NCI-H1105 (cell line): Measurements from ENCODE around the gene WDR7.

Experiments used
- DNase-seq: peaks from one replicate; lab custom pipeline; 2025; lab: John Stamatoyannopoulos, UW

Gene WDR7

DNA sequence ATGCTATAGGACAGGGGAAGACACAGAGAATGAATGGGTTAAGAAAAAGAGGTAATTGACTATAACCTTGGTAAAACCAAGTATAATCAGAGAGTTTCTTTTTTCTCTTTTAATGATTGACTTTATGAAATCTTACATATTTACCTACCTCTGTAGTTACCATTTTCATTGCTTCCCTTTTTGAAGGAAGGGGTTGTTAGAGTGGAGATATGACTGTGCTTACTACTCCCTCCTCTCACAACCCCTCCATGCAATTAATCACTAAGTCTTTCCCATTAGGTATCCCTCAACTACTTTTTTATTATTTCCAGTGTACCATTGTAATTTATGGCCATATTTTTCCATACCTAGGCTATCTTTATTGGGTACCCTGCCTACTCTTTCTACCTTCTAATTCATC, 71.4 kb downstream of the WDR7 start:
- no peak for DNase-seq

DNA sequence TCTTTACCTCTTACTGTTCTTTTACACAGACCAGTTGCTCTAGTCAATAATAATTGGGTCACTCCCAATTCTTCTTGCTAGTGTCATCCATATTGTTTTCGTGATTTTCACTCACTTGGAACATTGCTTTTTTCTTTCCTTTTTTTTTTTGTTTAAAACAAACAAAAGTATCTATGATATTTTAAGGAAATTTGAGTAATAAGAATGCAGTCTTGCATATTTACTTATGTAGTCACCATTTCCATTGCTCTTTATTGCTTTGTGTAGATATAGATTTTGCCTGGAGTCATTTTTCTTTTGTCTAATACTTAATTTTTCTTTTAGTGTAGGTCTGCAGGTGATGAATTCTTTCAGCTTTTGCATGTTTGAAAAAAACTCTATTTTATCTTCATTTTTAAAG, 71.9 kb downstream of the WDR7 start:
- no peak for DNase-seq

DNA sequence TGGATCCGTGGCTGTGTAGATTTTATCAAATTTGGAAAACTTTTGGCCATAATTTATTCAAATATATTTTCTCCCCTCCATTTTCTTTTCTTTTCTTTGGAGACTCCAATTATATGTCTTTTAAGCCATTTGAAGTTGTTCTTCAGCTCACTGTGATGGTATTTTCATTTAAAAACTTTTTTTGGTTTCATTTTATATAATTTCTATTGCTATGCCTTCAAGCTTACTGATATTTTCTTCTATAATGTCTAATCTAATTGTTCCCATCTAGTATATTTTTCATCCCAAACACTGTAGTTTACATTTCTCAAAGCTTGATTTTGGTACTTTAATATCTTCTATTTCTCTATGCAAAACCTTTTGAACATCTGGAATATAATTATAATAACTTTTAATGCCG, 72.5 kb downstream of the WDR7 start:
- no peak for DNase-seq

DNA sequence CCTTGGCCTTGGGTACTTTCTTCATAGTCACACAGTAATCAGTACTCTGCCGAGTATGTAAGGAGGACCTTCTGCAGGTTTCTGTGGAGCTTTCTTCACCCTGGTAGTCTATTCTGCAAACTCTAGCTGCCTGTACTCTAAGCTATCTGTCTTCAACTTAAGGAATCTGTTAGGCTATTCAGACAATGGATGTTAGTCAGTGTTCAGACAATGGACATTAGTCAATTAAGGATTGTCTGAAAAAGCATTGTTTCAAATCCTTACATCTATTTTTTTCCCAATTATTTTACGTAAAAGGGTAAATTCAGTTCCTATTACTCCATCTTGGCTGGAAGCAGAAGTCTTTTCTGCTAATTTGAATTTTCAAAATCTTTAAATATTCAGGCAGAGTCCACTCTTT, 75.7 kb downstream of the WDR7 start:
- DNase-seq: no peak

DNA sequence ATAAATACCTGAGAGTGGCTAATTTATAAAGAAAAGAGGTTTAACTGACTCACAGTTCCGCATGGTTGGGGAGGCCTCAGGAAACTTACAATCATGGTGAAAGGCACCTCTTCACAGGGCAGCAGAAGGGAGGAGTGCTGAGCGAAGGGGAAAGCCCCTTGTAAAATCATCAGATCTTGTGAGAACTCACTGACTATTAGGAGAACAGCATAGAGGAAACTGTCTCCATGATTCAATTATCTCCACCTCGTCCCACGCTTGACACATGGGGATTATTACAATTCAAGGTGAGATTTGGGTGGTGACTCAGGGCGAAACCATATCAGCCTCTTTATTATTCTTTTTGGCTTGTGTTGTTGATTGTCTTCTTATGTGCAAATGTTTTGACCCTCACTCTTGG, 76.2 kb downstream of the WDR7 start:
- DNase-seq: no peak

DNA sequence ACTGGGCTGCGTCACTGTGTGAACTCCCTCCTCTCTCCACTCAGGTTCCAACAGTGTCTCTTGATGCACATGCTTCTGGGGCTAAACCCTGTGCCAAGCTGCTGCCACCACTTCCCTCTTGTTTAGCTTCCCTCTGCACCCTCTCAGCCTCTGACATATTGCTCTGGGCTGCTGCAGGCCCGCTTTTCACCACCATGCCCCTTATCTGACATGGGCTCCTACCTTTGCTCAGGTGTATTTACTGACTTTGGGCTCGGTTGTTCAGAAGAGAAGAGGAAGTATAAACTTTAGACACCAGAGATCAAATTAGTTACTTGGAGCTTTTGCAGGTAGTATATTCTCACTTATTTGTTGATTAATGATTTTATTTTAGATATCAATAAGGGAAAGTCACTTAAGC, 77.6 kb downstream of the WDR7 start:
- DNase-seq: no peak

DNA sequence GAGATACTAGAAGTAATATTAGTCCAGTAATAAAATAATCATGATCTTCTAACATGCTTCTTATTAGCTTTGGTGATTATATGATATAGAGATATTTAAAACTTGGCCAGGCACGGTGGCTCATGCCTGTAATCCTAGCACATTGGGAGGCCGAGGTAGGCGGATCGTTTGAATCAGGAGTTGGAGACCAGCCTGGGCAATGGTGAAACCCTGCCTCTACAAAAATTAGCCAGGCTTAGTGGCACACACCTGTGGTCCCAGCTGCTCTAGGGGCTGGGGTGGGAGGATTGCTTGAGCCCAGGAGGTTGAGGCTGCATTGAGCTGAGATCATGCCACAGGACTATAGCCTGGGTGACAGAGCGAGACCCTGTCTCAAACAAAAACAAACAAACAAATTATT, 87.0 kb downstream of the WDR7 start:
- DNase-seq: no peak

DNA sequence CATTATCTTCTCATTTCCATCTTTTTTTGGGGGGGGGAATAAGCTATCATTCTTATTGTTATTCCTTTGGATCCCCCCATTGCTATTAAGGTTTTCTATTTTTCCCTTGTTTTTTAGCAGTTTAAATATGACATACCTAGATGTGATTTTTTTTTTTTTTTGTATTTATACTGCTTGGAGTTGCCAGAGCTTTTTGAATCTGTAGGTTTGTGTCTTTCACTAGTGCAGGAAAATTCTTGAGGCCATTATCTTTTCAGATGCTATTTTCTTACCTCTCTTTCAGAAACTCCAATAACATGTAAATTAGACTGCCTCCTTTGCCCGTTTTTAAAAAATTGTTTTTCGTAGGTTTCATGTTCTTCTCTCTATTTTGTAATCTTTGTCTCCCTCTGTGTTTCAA, 88.6 kb downstream of the WDR7 start:
- DNase-seq: no peak

DNA sequence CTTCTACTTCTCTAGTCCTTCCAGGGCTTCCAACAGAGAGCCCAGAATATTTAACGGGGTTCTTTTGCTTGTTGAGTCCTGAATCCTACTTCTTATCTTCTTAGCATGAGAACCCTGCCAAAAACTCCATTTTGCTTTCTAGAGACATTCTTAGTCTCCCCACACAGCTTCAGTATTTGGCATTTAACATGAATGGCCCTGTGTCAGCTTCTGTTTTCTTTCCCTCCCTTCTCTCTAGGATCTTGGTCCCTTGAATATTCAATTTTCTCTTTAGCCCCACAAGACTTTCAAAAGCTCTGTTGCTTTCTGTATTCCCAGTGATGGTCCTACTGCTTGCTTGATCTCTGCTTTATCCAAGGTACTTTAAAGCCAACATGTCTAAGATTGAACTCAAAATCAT, 89.5 kb downstream of the WDR7 start:
- DNase-seq: no peak

DNA sequence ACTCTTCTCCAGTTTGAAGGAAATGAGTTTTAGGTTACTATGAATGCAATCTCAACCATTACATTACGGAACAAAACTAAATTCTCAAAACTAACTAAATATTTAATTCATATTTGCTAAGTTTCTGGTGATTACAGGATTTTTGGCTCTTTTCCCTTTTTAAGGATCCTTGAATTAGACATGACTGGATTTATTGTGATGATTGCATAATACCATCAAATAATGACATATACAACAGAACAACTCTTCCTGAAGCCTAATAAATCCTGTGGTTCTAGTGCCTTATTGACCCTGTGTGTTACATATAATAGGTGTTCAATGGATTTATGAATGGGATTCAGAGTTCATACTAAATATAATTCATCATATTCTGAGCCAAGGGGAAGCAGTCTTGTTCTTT, 90.5 kb downstream of the WDR7 start:
- DNase-seq: no peak

DNA sequence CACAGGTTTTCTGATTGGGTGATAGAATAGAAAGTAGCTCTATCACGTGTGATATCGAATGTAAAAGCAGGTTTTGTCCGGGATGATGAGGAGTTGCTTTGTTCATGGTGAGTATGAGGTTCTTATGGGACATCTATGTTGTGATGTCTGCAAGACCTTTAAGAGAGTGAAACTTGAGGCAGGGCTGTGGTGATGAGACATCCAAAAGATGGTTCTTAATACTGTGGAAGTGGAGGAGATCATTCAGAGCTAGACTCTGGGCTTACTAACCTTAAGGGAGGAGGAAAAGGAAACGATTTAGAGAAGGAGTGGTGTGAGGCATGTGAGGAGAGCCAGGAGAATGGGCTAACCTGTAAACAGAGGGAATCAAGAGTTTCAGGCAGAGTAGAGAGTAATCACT, 92.0 kb downstream of the WDR7 start:
- no peak for DNase-seq

DNA sequence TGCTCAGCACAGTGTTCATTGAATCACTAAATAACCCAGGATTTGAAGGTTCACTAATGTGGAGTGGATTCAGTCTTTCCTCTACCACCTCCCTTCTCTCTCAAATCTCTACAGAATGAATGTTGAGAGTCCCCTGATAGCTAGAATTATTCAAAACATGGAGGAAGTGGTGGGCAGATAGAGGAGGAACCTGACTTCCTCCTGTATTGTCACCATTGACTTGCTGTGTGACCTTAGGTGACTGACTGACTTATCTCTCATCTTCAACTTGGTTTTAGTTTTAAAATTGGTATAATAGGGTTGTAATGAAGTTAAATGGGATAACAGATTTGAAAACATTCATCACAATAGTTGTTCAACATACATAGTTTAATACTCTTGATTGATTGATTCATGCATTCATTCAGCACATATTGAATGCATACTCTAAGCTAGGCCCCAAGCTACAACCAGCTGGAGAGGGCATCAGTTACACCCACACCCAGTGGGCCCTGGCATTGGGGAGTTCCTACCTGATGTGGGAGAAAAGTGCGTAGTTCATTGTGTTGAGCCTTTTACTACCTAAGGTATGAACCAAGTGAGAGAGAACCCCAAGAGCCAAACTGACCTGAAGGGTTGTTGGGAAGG, 96.0 kb downstream of the WDR7 start:
- no peak for DNase-seq

DNA sequence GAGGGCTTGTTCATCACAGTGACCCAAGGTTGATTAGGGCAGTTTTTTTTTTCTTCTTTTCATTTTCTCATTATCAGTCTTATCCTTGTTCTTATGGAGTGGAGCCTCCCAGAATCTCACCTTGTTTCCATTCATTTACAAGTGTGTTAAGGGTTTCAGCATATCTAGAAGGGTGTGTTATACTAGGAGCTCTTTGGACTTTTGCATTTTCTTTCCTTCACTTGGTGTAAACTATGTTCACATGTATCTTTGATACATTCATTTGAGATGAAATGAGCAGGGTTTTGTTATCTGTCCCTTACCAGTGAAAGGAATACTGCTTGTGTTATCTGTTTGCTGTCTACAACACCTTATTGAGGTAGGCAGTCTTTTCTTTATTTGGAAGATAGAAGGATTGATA, 96.7 kb downstream of the WDR7 start:
- no peak for DNase-seq

DNA sequence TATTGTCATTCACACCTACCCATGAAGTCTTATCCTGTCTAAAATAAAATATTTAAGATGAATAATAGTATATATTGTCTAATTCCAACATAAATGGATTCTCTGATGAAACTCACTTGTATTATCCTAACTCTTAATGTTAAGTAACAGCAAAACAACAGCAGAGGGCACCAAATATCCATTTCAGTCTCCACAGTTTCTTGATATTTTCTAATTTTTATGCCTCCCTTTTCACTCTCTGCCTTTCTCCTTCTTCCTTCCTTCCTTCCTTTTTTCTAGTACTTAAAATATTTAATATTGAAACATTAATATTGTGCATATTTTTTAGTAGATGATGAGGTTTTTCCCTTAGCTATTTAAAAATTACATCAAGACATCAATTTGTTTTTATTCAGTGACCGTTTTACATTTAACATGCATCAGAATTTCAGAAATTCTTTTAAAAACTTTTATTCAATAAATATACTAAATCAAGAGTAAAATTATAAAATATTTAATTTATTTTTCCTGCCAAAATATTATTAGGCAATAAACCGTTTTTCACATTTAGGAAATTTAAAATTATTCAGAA, 97.6 kb downstream of the WDR7 start:
- peak; percentile 29 for DNase-seq

DNA sequence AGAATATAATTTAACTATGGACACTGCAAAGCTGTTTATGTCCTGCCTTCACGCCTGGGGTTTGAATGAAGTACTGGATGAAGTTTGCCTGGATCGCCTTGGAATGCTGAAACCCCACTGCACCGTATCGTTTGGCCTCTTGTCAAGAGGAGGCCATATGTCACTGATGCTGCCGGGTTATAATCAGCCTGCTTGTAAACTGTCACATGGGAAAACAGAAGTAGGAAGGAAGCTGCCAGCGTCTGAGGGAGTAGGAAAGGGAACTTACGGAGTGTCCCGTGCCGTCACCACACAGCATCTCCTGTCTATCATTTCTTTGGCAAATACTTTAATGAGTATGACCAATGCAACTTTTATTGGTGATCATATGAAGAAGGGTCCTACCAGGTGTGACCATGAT, 105.8 kb downstream of the WDR7 start:
- no peak for DNase-seq

DNA sequence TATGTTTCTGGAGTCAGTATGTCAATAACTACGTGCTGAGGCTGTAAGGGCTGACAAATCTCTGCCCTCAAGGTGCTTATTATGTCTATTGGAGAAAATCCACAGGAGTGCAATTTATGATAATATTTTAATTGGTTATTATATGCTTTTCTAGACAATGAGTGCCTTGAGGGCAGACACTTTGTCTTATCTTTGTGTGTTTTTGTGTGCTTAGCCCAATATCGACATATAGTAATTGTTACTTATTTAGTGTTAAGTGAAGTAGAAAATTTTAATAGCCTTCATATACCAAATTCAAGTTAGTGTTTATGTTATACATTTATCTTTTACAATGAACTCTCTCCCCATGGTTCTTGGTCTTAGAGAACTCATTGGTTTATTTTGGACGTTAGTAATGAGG, 118.9 kb downstream of the WDR7 start:
- no peak for DNase-seq

DNA sequence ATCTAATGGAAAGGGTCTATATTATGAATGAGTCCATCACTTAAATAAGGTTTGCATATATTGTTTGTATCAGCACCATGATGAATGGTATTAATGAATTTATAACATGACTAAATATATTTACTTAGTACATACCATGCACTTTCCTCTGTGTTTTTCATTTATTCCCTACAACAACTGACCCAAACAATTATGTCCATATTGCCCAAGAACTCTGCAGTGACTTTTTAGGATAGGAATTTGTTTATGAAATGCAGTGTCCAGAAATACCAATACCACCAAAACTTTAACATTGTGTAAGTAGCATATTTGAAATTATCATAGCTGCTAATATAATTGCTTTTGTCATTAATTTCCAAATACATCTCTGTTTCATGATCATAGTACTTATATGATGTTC, 119.7 kb downstream of the WDR7 start:
- no peak for DNase-seq

DNA sequence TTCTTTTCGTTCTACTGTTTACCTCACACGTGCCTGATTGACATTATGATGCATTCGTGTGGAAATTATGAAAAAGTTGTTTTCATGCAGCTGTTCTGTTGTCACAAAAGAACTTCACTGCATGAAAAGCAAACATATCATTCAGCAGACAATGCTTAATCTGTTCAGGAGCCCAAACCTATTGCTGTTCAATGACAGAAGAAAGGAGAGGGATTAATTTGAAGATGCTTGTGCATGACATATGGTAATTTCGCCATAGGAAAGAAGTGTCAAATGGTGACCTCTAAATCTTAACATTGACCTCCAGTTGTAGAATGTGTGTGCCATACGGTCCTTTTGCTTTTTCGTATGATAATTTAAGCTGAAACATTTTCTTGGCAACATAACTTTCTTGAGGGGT, 124.5 kb downstream of the WDR7 start:
- no peak for DNase-seq

DNA sequence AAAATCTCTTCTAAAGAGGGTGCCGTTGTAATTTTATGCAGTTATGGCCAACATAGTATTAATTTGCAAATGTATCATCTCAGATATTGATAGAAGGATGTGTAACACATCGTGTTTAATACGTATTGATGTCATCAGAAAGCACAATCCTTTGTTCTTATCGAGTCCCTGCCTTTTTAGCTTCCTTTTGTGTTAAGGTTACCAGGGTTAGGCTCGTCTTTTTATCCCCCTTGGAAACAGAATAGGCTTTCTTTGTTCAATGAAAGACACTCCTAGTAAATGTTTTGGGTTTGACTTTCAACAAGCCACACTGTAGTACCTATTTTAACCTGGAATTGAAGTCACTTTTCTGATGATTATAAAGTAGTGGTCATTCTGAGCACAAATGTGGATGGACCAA, 136.2 kb downstream of the WDR7 start:
- no peak for DNase-seq

DNA sequence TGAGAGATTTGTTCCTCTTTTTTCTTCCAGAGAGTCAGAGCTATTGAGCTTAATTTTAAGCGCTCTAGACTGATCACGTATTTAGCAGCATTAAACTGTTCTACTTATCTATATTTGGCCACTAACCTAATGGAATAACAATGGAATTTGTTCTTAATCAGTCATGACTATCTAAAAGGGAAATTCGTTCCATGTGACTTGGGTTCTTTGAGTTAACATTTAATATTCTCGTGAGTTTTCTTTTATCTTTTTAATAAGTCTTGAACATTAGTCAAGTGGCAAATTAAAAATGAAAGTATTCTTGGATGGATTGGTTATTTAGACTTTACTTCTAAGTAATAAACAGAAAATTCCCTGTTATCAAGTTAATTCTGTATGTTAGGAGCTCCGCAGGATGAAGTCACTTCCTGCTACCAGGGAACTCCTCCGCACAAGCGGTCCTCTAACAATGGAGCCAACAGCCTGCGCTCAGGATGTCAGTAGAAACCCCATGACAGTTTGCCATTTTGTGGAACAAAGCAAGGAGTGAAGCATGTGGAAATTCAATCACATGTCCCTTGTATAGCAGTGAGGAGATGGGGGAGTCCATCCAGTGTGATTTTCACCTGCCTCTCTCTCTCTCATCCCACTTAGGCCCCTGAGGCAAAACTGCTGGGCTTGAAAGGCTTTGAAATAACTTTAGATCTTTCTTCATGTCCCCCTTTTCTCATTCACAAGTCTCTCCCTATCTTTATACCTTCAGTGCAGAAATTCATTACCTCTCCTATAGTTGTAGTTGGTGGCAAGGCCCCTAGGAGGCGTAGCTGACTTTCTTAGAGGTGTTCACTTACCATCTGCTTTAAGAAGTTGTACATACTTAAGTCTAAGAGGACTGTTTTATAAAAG, 138.1 kb downstream of the WDR7 start:
- DNase-seq: no peak

DNA sequence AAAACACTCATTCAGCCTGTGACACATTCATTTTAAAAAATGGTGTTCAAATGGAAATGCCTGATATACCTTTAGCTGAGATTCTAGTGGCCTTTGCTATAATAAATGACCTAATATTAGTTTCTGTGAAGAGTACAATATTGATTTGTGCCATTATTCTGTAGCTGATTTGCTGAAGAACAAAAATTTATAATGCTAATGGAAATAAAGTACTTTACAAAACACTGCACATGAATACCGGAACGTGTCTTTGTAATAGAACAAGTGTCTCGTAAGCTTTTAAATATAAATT, 138.7 kb downstream of the WDR7 start:
- DNase-seq: no peak

DNA sequence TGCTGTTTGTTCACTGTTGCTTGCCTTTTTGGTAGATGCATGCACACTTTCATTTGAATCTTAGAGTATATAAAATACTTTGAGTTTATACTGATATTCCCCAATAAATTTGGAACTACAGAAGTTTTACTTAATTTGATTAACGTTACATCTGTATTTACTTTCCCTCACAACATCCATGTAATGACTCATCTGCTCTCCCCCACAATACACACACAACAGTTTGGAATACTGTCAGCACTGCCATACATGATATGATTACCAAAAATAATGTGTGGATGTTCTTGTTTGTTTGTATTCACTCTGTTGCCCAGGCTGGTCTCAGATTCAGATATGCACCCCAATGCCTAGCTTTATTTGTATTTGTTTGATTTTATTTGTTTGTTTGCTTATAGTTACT, 144.2 kb downstream of the WDR7 start:
- DNase-seq: no peak

DNA sequence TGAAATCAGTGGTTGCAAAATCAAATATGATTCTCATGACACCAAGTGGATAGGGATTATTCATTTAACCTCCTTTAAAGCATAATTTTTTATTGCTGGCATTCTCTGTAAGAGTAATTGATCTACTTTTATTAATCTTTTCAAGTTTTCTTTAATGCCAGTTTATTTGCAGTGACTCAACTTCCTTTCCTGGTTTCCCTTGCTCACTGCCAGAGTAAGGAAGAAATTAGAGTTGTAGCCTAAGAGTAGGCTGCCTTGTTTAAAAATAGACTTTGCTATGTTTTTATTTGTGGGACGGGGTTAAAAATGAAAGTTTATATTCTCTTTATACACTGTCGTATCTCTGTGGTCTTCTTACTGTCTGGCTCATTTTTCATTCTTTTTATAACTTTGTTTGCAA, 148.6 kb downstream of the WDR7 start:
- no peak for DNase-seq

DNA sequence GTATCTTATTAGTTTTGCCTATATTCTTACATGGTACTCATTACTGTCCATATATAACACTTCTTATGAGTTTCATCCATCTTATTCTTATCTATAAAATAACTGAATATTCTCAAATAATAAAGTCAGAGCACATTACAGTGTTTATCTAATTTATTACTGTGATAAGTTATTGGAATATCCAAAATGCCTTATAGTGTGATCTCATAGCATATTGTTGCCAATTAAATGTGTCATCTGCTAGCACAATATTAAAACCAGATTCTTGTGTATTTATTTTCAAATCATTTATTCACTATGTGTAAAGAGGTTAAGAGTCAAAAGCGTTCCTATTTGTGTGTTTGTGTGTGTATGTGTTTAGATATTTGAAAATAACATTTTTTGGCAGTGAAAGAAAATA, 151.9 kb downstream of the WDR7 start:
- DNase-seq: no peak
